Prostate gland (tissue), 2 donors: ENCODE results near the gene NEBL.
A peak's percentile ranks its signal among the peaks of the same experiment; 100 is the strongest.

ENCODE experiments used
- CTCF ChIP-seq, 4 experiments: fragments of 200-600 bp in 2 of 4; fragments of 450-650 bp in 2 of 4; sonication (generic) in 2 of 4; IDR thresholded peaks; 1 replicate in 3 of 4; 2 replicates in 1 of 4; pipeline ENCODE4 v1.5.1; 2016 to 2019; ENCODE audit warnings: antibody characterized with exemption in 4 of 4, mild to moderate bottlenecking in 2 of 4, moderate library complexity in 2 of 4
- POLR2A ChIP-seq: fragments of 450-650 bp; IDR thresholded peaks from one replicate; pipeline ENCODE4 v1.6.1; 2016; ENCODE audit warnings: antibody characterized with exemption, mild to moderate bottlenecking
- POLR2AphosphoS5 ChIP-seq: sonication (generic); formaldehyde crosslinking; IDR thresholded peaks from one replicate; pipeline ENCODE4 v1.6.1; 2017; ENCODE audit warnings: antibody characterized with exemption

DNA sequence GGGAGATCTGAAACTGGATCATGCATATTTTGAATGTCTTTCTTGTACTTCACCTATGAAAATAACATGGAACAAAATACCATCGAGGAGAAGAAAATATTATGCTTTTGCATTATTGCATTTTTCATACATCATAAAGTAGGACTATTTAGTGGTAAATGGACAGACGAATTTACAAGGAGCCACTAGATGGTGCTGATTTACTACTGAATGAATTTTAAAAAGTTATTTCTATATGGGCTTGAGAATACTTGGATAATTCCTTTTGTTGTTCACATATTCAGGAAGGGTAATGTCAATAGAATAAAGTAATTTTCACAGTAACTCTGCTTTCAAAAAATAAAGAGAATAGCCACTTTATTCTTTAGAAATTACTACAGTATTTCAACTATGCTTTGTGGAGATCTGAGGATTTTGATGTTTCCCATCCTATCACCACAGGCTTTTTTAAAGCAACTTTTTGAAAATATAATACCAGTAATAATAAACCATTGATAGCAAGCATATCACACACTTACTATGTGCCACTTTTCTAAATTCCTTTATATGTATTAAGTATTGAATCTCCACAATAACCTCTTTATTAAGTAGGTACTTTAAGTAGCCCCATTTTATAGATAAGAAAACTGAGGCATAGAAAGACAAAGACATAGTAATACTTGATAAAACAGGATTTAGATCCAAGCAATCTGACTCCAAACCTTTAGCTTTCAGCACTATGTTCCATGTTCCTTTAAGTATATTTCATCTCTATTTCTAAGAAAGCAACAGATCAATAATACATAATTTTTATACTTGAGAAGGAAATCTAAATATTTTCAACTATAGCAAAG is 38.6 kb downstream of the NEBL start:
- TF ChIP-seq CTCF (IDR thresholded peaks at IDR 0.05) (peak in 3 of 4 experiments; percentile 44 to 66 (median 61)), POLR2A (no peak), POLR2AphosphoS5 (no peak)
